HG03378 (cell line): Measurements from ENCODE around the gene DYNC2H1.
"Not testable (repeated sequence)": the region's sequence is repeated elsewhere in the genome, so short reads cannot be mapped to it uniquely, and the experiment has no call there.

Experiments used
- ATAC-seq: cut with Tn5 transposase; IDR thresholded peaks from one replicate; pipeline ENCODE4 v1.9.1; 2021; ENCODE audit warnings: mild to moderate bottlenecking, moderate library complexity; ENCODE audit not compliant: unreplicated experiment

Gene DYNC2H1

GRCh38 chr11:103125462-103125861 is 16.2 kb downstream of the DYNC2H1 start:
- ATAC-seq: no peak

DNA sequence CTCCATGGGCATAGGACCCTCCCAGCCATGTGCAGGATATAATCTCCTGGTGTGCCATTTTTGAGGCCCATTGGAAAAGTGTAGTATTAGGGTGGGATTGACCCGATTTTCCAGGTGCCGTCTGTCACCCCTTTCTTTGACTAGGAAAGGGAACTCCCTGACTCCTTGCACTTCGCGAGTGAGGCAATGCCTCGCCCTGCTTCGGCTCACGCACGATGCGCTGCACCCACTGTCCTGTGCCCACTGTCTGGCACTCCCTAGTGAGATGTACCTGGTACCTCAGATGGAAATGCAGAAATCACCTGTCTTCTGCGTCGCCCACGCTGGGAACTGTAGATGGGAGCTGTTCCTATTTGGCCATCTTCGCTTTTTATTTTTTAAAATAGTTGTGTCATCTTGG is 32.8 kb downstream of the DYNC2H1 start:
- not testable (repeated sequence) for ATAC-seq

GRCh38 chr11:103147627-103148026 is 38.4 kb downstream of the DYNC2H1 start:
- no peak for ATAC-seq

GRCh38 chr11:103157542-103157941 is 48.3 kb downstream of the DYNC2H1 start:
- ATAC-seq: no peak

- no peak for ATAC-seq
These were observed 55.0 kb downstream of the DYNC2H1 start for GRCh38 chr11:103164093-103164796.

DNA sequence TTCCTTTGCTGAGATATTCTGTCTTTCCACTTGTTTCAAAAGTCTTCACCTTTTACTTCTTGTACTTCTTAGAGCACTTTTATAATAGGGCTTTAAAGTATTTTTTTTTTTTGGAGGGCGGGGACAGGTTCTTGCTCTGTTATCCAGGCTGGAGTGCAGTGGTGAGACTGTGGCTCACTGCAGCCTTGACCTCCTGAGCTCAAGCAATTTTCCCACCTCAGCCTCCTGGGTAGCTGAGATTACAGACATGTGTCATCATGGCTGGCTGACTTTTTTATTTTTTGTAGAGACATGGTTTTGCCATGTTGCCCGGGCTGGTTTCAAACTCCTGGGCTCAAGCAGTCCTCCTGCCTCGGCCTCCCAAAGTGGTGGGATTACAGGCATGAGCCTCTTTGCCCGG is 57.9 kb downstream of the DYNC2H1 start:
- no peak for ATAC-seq

GRCh38 chr11:103170865-103171264 is 61.6 kb downstream of the DYNC2H1 start:
- ATAC-seq: no peak

- no peak for ATAC-seq
These were observed 66.4 kb downstream of the DYNC2H1 start for GRCh38 chr11:103175461-103176129.

- ATAC-seq: no peak
These were observed 74.9 kb downstream of the DYNC2H1 start for GRCh38 chr11:103183981-103184611.

GRCh38 chr11:103202048-103202651 is 92.9 kb downstream of the DYNC2H1 start:
- ATAC-seq: no peak

GRCh38 chr11:103210543-103210942 is 101.3 kb downstream of the DYNC2H1 start:
- ATAC-seq: no peak

- ATAC-seq: no peak
These were observed 106.6 kb downstream of the DYNC2H1 start for GRCh38 chr11:103215812-103216211.

DNA sequence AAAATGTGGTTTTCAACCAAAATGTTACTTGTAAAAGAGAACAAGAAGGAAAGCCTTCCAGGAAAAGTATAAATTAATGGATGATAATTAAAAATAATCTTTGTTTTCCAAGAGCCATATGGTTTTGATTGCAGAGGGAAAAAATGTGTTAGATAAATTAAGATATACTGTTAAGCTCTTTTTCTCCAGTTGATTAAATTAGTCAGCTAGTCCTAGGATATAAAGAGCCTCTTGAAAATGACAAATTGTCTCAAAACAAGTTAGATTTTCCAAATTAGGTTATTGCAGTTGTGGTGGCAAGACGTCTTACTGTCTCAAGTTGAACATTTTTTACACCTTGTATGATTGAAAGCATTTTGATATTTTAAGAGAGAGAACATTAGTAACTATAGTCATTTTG is 110.9 kb downstream of the DYNC2H1 start:
- ATAC-seq: no peak

GRCh38 chr11:103222806-103223205 is 113.6 kb downstream of the DYNC2H1 start:
- no peak for ATAC-seq

GRCh38 chr11:103228807-103229206 is 119.6 kb downstream of the DYNC2H1 start:
- no peak for ATAC-seq

DNA sequence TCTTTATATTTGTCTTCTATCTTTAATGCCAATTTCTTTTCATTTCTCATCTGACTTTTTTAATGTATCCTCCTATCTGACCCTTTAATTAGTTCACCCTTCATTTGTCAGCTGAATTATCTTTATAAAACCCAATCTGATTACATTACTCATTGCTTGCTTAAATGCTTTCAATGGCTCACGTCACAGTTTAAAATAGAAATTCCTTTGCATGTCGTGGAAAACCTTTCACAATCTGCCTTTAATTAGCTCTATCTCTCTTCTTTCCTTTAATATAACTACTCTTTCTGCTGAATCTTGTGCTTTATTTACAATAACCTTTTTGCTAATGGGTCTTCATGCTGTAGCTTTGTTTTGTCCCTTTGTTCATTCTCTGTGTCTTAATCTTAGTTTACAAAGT is 125.7 kb downstream of the DYNC2H1 start:
- ATAC-seq: no peak

- no peak for ATAC-seq
These were observed 132.3 kb downstream of the DYNC2H1 start for GRCh38 chr11:103241574-103241973.

DNA sequence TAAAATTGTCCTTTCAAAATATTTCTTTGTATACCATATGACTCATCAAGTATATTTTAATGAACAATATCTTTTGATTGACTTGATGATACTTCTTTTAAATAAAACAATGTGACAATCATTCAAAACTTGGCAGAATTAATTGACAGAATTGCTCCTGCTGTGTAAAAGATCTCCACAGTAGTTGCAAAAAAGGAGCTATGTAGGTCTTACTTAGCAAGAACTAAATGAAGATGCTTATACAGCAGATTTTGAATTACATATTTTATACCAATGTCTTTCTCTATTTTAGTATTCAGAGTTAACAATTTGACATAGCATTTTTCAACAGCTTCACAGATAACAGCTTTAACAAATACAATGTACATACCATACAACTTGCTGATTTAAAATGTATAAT is 144.9 kb downstream of the DYNC2H1 start:
- ATAC-seq: no peak

DNA sequence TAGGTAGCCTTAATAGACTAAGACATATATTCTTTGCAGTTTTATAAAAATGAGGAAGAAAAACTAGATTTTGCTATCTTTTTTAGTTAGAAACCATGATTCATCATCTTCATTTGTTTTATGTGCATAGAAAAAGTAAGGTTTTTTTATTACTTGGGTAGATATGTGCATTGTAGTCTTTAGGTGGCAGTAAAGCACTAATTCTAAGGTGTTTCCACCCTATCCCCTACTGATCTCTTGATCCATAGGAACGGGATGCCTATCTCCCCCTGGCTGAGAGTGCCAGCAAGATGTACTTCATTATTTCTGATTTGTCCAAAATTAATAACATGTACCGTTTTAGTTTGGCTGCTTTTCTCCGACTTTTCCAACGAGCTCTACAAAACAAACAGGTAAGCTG is 148.1 kb downstream of the DYNC2H1 start:
- no peak for ATAC-seq

- ATAC-seq: no peak
These were observed 157.1 kb downstream of the DYNC2H1 start for GRCh38 chr11:103266167-103266831.

DNA sequence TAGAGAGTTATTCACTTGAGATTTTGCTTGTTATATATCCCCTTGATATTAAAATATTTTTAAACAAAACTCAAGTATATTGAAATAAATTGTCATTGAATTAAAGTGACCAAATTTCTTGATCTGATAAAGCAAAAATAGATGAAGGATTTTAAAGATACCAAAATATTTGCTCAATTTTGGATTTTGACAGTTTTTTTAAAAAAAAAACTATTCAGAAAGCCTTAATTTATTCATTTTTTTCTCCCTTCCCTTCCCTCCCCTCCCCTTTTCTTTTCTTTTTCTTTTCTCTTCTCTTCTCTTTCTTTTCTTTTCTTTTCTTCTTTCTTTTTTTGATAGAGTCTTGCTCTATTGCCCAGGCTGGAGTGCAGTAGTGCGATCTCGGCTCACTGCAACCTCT is 163.7 kb downstream of the DYNC2H1 start:
- no peak for ATAC-seq
